ENCODE results near the gene DOCK1. TPM values are rescaled to one million over a fixed set of nuclear protein-coding genes. Genes with fewer than 3 reads are reported as not detected.

The DOCK1 gene
- polyA plus RNA-seq, 1 of the 3 experiments (the other 2 are of a cell fraction), result 15.5 TPM

DNA sequence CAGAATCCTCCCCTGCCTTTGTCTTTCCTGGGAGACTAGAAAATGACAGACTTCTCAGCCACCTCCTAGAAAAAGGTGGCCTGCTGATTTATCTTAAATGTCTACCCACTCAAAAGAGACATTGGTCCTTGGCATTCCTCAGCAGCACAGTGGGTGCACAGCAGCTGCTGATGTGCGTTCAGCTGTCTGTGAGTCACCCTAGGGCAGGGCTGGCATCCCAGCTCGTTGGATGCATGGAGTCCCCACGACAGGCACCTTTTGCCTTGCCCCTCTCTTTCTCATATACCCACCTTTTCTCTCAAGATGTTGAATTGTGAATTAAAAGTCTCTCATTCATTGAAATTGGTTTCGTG lies 113.0 kb downstream of the DOCK1 start:
- Histone ChIP-seq H3K9me2 (no peaks in the 10 kb centered on the region), H3K36me3 (replicated peaks in 1 of 2; ENCODE audit: control insufficient read depth in 1 of 2, insufficient read depth in 2 of 2, low read length in 1 of 2) (peaks cover 7 to 18% of the 10 kb centered on the region in 2 experiments), H3K9me3 (no peaks in the 10 kb centered on the region), H4K20me1 (ENCODE audit: insufficient read depth) (no peaks in the 10 kb centered on the region), H3K4me3 (ENCODE audit: low read depth in 2 of 2, low read length in 1 of 2) (no peak overlapping the region), H3F3A (replicated peaks; ENCODE audit: insufficient read depth) (no peaks in the 10 kb centered on the region), H3K4me2 (no peak overlapping the region), H3K27me3 (ENCODE audit: insufficient read depth) (no peaks in the 10 kb centered on the region), H3K27ac (ENCODE audit: low read depth in 2 of 2, low read length in 1 of 2) (no peak overlapping the region), H2AFZ (ENCODE audit: low read depth) (no peak overlapping the region), H3K4me1 (ENCODE audit: control insufficient read depth in 1 of 2, insufficient read depth in 2 of 2, low read depth in 1 of 2, low read length in 1 of 2) (no peaks in the 10 kb centered on the region), H3K9ac (no peak overlapping the region), H3K79me2 (ENCODE audit: insufficient read depth) (no peaks in the 10 kb centered on the region)
- DNase-seq, result no peak
- ChIA-PET POLR2A (no interaction called here), CTCF (no interaction called here)
- 94% methylated on average over 4 of the region's 4 CpGs for WGBS (ENCODE audit: low lambda C conversion rate)
- TF ChIP-seq RAD21 (IDR thresholded peaks at IDR 0.05; ENCODE audit: low read length), result no peak
- no peak for TF ChIP-seq MEF2A (IDR thresholded peaks at IDR 0.05; ENCODE audit: borderline replicate concordance, low read depth)
- TF ChIP-seq FOXJ3 (CRISPR knock-in tag; IDR thresholded peaks at IDR 0.05), result no peak
- TF ChIP-seq RCOR1 (IDR thresholded peaks at IDR 0.05; ENCODE audit: low read length), result no peak

DNA sequence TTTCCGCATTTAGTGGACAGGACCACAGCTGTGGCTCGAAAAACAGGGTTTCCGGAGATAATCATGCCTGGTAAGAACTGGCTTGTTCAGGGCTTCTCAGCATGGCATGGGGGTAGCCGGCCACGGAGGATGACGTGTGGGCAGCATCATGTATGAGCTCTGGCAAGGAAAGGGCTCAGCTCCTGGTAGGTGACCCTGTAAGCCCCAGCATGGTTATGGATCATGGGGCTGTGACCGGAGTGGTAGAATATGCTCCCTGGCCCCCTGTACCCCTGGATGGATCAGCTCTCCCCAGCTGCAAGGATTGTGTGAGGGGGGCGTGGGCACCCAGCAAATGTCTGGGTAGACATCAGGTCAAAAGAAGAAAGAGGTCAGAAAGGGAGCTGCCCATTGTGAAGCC lies 113.5 kb downstream of the DOCK1 start:
- H3K4me1 ChIP-seq (ENCODE audit: control insufficient read depth in 1 of 2, insufficient read depth in 2 of 2, low read depth in 1 of 2, low read length in 1 of 2), result no peaks in the 10 kb centered on the region
- no peaks in the 10 kb centered on the region for H3K79me2 ChIP-seq (ENCODE audit: insufficient read depth)
- no peak for TF ChIP-seq YY1 (IDR thresholded peaks at IDR 0.05; ENCODE audit: low read depth)
- no peak for TF ChIP-seq FOSL2 (IDR thresholded peaks at IDR 0.05; ENCODE audit: borderline replicate concordance, low read depth)
- no peak for TF ChIP-seq TCF12 (IDR thresholded peaks at IDR 0.05)
- TF ChIP-seq, protein P1, sequence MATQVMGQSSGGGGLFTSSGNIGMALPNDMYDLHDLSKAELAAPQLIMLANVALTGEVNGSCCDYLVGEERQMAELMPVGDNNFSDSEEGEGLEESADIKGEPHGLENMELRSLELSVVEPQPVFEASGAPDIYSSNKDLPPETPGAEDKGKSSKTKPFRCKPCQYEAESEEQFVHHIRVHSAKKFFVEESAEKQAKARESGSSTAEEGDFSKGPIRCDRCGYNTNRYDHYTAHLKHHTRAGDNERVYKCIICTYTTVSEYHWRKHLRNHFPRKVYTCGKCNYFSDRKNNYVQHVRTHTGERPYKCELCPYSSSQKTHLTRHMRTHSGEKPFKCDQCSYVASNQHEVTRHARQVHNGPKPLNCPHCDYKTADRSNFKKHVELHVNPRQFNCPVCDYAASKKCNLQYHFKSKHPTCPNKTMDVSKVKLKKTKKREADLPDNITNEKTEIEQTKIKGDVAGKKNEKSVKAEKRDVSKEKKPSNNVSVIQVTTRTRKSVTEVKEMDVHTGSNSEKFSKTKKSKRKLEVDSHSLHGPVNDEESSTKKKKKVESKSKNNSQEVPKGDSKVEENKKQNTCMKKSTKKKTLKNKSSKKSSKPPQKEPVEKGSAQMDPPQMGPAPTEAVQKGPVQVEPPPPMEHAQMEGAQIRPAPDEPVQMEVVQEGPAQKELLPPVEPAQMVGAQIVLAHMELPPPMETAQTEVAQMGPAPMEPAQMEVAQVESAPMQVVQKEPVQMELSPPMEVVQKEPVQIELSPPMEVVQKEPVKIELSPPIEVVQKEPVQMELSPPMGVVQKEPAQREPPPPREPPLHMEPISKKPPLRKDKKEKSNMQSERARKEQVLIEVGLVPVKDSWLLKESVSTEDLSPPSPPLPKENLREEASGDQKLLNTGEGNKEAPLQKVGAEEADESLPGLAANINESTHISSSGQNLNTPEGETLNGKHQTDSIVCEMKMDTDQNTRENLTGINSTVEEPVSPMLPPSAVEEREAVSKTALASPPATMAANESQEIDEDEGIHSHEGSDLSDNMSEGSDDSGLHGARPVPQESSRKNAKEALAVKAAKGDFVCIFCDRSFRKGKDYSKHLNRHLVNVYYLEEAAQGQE (IDR thresholded peaks at IDR 0.05; ENCODE audit: low read depth, low read length), result no peak
- TF ChIP-seq, protein P2, sequence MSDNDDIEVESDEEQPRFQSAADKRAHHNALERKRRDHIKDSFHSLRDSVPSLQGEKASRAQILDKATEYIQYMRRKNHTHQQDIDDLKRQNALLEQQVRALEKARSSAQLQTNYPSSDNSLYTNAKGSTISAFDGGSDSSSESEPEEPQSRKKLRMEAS (IDR thresholded peaks at IDR 0.05; ENCODE audit: low read depth), result no peak
- TF ChIP-seq, protein P3, sequence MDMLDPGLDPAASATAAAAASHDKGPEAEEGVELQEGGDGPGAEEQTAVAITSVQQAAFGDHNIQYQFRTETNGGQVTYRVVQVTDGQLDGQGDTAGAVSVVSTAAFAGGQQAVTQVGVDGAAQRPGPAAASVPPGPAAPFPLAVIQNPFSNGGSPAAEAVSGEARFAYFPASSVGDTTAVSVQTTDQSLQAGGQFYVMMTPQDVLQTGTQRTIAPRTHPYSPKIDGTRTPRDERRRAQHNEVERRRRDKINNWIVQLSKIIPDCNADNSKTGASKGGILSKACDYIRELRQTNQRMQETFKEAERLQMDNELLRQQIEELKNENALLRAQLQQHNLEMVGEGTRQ (IDR thresholded peaks at IDR 0.05; ENCODE audit: borderline replicate concordance, low read depth, low read length), result no peak
- no peak for TF ChIP-seq GATA2 (CRISPR knock-in tag; IDR thresholded peaks at IDR 0.05)
- no peak for TF ChIP-seq MEF2A (IDR thresholded peaks at IDR 0.05; ENCODE audit: borderline replicate concordance, low read depth)
- no peak for TF ChIP-seq TEAD4 (IDR thresholded peaks at IDR 0.05; ENCODE audit: borderline replicate concordance, insufficient read depth)
- TF ChIP-seq SIN3A (IDR thresholded peaks at IDR 0.05; ENCODE audit: borderline replicate concordance, low read depth, low read length), result no peak
- no peak for TF ChIP-seq GABPA (IDR thresholded peaks at IDR 0.05; ENCODE audit: low read depth)
- no peak for DNase-seq
- 100% methylated on average over 6 of the region's 8 CpGs for WGBS (ENCODE audit: low lambda C conversion rate)
- H3F3A ChIP-seq (replicated peaks; ENCODE audit: insufficient read depth), result no peaks in the 10 kb centered on the region
- no peak overlapping the region for H3K9ac ChIP-seq
- CTCF ChIA-PET, result no interaction called here
- no peaks in the 10 kb centered on the region for H4K20me1 ChIP-seq (ENCODE audit: insufficient read depth)
- H3K9me3 ChIP-seq, result no peaks in the 10 kb centered on the region
- peaks cover 10 to 19% of the 10 kb centered on the region in 2 experiments for H3K36me3 ChIP-seq (replicated peaks in 1 of 2; ENCODE audit: control insufficient read depth in 1 of 2, insufficient read depth in 2 of 2, low read length in 1 of 2)
- H3K4me3 ChIP-seq (ENCODE audit: low read depth in 2 of 2, low read length in 1 of 2), result no peak overlapping the region
- POLR2A ChIA-PET, result no interaction called here
- H3K4me2 ChIP-seq, result no peak overlapping the region
- H2AFZ ChIP-seq (ENCODE audit: low read depth), result no peak overlapping the region
- H3K27ac ChIP-seq (ENCODE audit: low read depth in 2 of 2, low read length in 1 of 2), result no peak overlapping the region
- H3K9me2 ChIP-seq, result no peaks in the 10 kb centered on the region
- no peaks in the 10 kb centered on the region for H3K27me3 ChIP-seq (ENCODE audit: insufficient read depth)

All from SK-N-SH (cell line).